NCI-H524 treated with DMSO at 0.1 percent for 48 hours (cell line): ENCODE results near the gene ACY1.
A peak's percentile ranks its signal among the peaks of the same experiment; 100 is the strongest.

Experiments
- DNase-seq: peaks from one replicate; lab custom pipeline; 2025; lab: John Stamatoyannopoulos, UW

The ACY1 gene

GRCh38 chr3:51945926-51946705 lies 37.2 kb upstream of the ACY1 start:
- DNase-seq, result no peak

- no peak for DNase-seq
Observed at GRCh38 chr3:51946796-51947195, 36.5 kb upstream of the ACY1 start.

GRCh38 chr3:51947215-51947900 lies 36.0 kb upstream of the ACY1 start:
- DNase-seq, result no peak

GRCh38 chr3:51948016-51948580 lies 35.2 kb upstream of the ACY1 start:
- DNase-seq, result no peak

GRCh38 chr3:51949121-51949520 lies 34.2 kb upstream of the ACY1 start:
- DNase-seq, result no peak

GRCh38 chr3:51950899-51951298 lies 32.4 kb upstream of the ACY1 start:
- DNase-seq, result no peak

GRCh38 chr3:51953445-51953844 lies 29.9 kb upstream of the ACY1 start:
- peak; percentile 21 for DNase-seq

- DNase-seq, result no peak
Observed at GRCh38 chr3:51954105-51954504, 29.2 kb upstream of the ACY1 start.

GRCh38 chr3:51954713-51955112 lies 28.6 kb upstream of the ACY1 start:
- DNase-seq, result no peak

- no peak for DNase-seq
Observed at GRCh38 chr3:51955175-51955892, 28.0 kb upstream of the ACY1 start, which contains the start of gene GPR62. Gene GPR62 (plus strand): TSS chr3:51955381. CDS start chr3:51955653, 272 bp downstream.

GRCh38 chr3:51955893-51956770 lies 27.2 kb upstream of the ACY1 start:
- DNase-seq, result no peak

- no peak for DNase-seq
Observed at GRCh38 chr3:51957520-51958205, 25.7 kb upstream of the ACY1 start.

- no peak for DNase-seq
Observed at GRCh38 chr3:51958603-51959521, 24.5 kb upstream of the ACY1 start.

- DNase-seq, result no peak
Observed at GRCh38 chr3:51959651-51960050, 23.7 kb upstream of the ACY1 start.

GRCh38 chr3:51960386-51960785 lies 22.9 kb upstream of the ACY1 start:
- no peak for DNase-seq

- no peak for DNase-seq
Observed at GRCh38 chr3:51961011-51961410, 22.3 kb upstream of the ACY1 start.

GRCh38 chr3:51961602-51962569 lies 21.4 kb upstream of the ACY1 start:
- peak; percentile 81 for DNase-seq

GRCh38 chr3:51962854-51963530 lies 20.3 kb upstream of the ACY1 start:
- DNase-seq, result no peak
